ENCODE data around the gene CCNG1.
"Not testable (repeated sequence)": the region's sequence is repeated elsewhere in the genome, so short reads cannot be mapped to it uniquely, and the experiment has no call there.

The CCNG1 gene

GRCh38 chr5:163445345-163445744 lies 8.0 kb downstream of the CCNG1 start:
- DNase-seq: no peak

- no peak for DNase-seq
Observed at GRCh38 chr5:163447191-163447590, 9.8 kb downstream of the CCNG1 start.

GRCh38 chr5:163447875-163448274 lies 10.5 kb downstream of the CCNG1 start:
- no peak for DNase-seq

GRCh38 chr5:163448491-163448890 lies 11.1 kb downstream of the CCNG1 start:
- no peak for DNase-seq

- no peak for DNase-seq
Observed at GRCh38 chr5:163451489-163451888, 14.1 kb downstream of the CCNG1 start.

GRCh38 chr5:163453705-163454104 lies 16.3 kb downstream of the CCNG1 start:
- DNase-seq: no peak

GRCh38 chr5:163455406-163455805 lies 18.0 kb downstream of the CCNG1 start:
- DNase-seq: not testable (repeated sequence)

GRCh38 chr5:163456029-163456589 lies 18.7 kb downstream of the CCNG1 start:
- DNase-seq: no peak

- no peak for DNase-seq
Observed at GRCh38 chr5:163456840-163457239, 19.4 kb downstream of the CCNG1 start.

GRCh38 chr5:163458778-163459385 lies 21.5 kb downstream of the CCNG1 start:
- no peak for DNase-seq

- DNase-seq: no peak
Observed at GRCh38 chr5:163459462-163459818, 22.0 kb downstream of the CCNG1 start.

- DNase-seq: peak; percentile 95
Observed at GRCh38 chr5:163459819-163460561, 22.6 kb downstream of the CCNG1 start, which contains the start of gene NUDCD2. Gene NUDCD2, minus strand, starts transcription at chr5:163460102. Its CDS starts 52 bp downstream, at chr5:163460050.

- no peak for DNase-seq
Observed at GRCh38 chr5:163460562-163461171, 23.3 kb downstream of the CCNG1 start, which contains the start of gene HMMR. Gene HMMR, plus strand, starts transcription at chr5:163460632. Its CDS starts 61 bp downstream, at chr5:163460693.

GRCh38 chr5:163463063-163463435 lies 25.7 kb downstream of the CCNG1 start:
- no peak for DNase-seq

- DNase-seq: no peak
Observed at GRCh38 chr5:163467682-163468081, 30.3 kb downstream of the CCNG1 start.

- DNase-seq: no peak
Observed at GRCh38 chr5:163473635-163474243, 36.3 kb downstream of the CCNG1 start.

GRCh38 chr5:163475411-163475810 lies 38.0 kb downstream of the CCNG1 start:
- DNase-seq: no peak

GRCh38 chr5:163478126-163478981 lies 41.0 kb downstream of the CCNG1 start:
- DNase-seq: no peak

GRCh38 chr5:163478982-163479271 lies 41.5 kb downstream of the CCNG1 start:
- DNase-seq: no peak

GRCh38 chr5:163489055-163489744 lies 51.8 kb downstream of the CCNG1 start:
- DNase-seq: no peak

GRCh38 chr5:163489745-163490075 lies 52.3 kb downstream of the CCNG1 start:
- no peak for DNase-seq

Data from activated CD4-positive, alpha-beta T cell treated with anti-CD3 and anti-CD28 coated beads for 48 hours (primary cell).